Caco-2 (cell line): ENCODE data around the gene SPRR1A. TPM values are rescaled to one million over a fixed set of nuclear protein-coding genes. Genes with fewer than 3 reads are reported as not detected.

Experiments used
- BruUV-seq: library from RNA; stranded (reverse); fragments of 400-500 nt; replicated peaks from 2 replicates; lab custom pipeline; 2021; lab: Mats Ljungman, UMichigan
- CTCF ChIA-PET: fragments of 300-600 bp; sonication (Branson Sonifier 250); formaldehyde crosslinking; loops from one replicate; lab custom pipeline; 2022; ENCODE audit warnings: antibody characterized with exemption; lab: Charles Lee
- POLR2A ChIA-PET: fragments of 300-600 bp; sonication (Branson Sonifier 250); formaldehyde crosslinking; loops from one replicate; lab custom pipeline; 2022; ENCODE audit warnings: antibody characterized with exemption; lab: Charles Lee
- DNase-seq, 2 experiments: peaks; one replicate each; pipeline versions ENCODE4 v3.0.0 to v3.0.0-alpha.2; 2020 to 2022
- H3K27me3 ChIP-seq: replicated peaks from 2 replicates; pipeline ENCODE4 v1.6.0; 2011; ENCODE audit warnings: low read length; ENCODE audit not compliant: control insufficient read depth, insufficient read depth
- H3K36me3 ChIP-seq: 2 replicates; pipeline ENCODE4 v1.5.1; 2011; ENCODE audit warnings: low read length; ENCODE audit not compliant: control insufficient read depth, insufficient read depth
- H3K4me1 ChIP-seq: fragments of 250-450 bp; sonication (Bioruptor Pico); 2 replicates; pipeline ENCODE4 v1.5.1; 2020; ENCODE audit warnings: mild to moderate bottlenecking
- H3K4me3 ChIP-seq: 2 replicates; pipeline ENCODE4 v1.5.1; 2011; ENCODE audit warnings: low read depth, mild to moderate bottlenecking, control low read depth, low read length
- H3K9me3 ChIP-seq: fragments of 250-450 bp; sonication (Bioruptor Pico); 2 replicates; pipeline ENCODE4 v1.5.1; 2020; ENCODE audit warnings: mild to moderate bottlenecking, moderate library complexity
- H3K27ac Mint-ChIP-seq: one replicate; pipeline ENCODE4 v1.8.0; 2022; ENCODE audit warnings: mixed read lengths; ENCODE audit not compliant: unreplicated experiment
- H3K27me3 Mint-ChIP-seq: one replicate; pipeline ENCODE4 v1.8.0; 2022; ENCODE audit warnings: mixed read lengths; ENCODE audit not compliant: insufficient read depth, unreplicated experiment
- H3K36me3 Mint-ChIP-seq: one replicate; pipeline ENCODE4 v1.8.0; 2022; ENCODE audit warnings: mild to moderate bottlenecking, mixed read lengths; ENCODE audit not compliant: insufficient read depth, unreplicated experiment
- H3K4me1 Mint-ChIP-seq: one replicate; pipeline ENCODE4 v1.8.0; 2022; ENCODE audit warnings: low read depth, mixed read lengths; ENCODE audit not compliant: unreplicated experiment
- H3K4me3 Mint-ChIP-seq: one replicate; pipeline ENCODE4 v1.8.0; 2022; ENCODE audit warnings: mild to moderate bottlenecking, moderate library complexity, mixed read lengths; ENCODE audit not compliant: unreplicated experiment
- H3K9me3 Mint-ChIP-seq: one replicate; pipeline ENCODE4 v1.8.0; 2022; ENCODE audit warnings: mixed read lengths; ENCODE audit not compliant: unreplicated experiment
- CTCF ChIP-seq, 2 experiments: fragments of 200-600 bp in 1 of 2; IDR thresholded peaks; 1 replicate in 1 of 2; 2 replicates in 1 of 2; pipeline versions ENCODE4 v1.5.1 to v1.8.0; 2011 to 2022; ENCODE audit warnings: antibody characterized with exemption in 1 of 2, control low read depth in 1 of 2, inconsistent platforms in 1 of 2, low read depth in 1 of 2, low read length in 1 of 2, mild to moderate bottlenecking in 1 of 2, moderate library complexity in 1 of 2; ENCODE audit not compliant: insufficient read depth in 1 of 2, severe bottlenecking in 1 of 2, unreplicated experiment in 1 of 2
- intact Hi-C: fragments of 100-400 bp; cut with micrococcal nuclease; formaldehyde crosslinking; loops from one replicate; pipeline ENCODE4 v1.10.0; 2022; ENCODE audit not compliant: unreplicated experiment
- total RNA-seq: library from RNA; stranded (reverse); gene quantifications from 2 replicates; pipeline ENCODE4 v1.2.3, GENCODE V29; 2022

The SPRR1A gene
- total RNA-seq, 1 experiment from 2014 or later, result not detected

- Histone ChIP-seq H3K4me1 (no peaks in the 10 kb centered on the region), H3K9me3 (no peaks in the 10 kb centered on the region), H3K4me3 (no peak overlapping the region), H3K27me3 (no peaks in the 10 kb centered on the region), H3K36me3 (no peaks in the 10 kb centered on the region)
- Mint-ChIP-seq H3K27me3 (peaks cover 3% of the 10 kb centered on the region), H3K36me3 (no peaks in the 10 kb centered on the region), H3K4me1 (no peaks in the 10 kb centered on the region), H3K9me3 (no peaks in the 10 kb centered on the region), H3K4me3 (no peak overlapping the region), H3K27ac (no peak overlapping the region)
- intact Hi-C loops, result no loop called here
- TF ChIP-seq CTCF (IDR thresholded peaks at IDR 0.05; ENCODE audit: insufficient read depth in 1 of 2, low read depth in 1 of 2, low read length in 1 of 2, severe bottlenecking in 1 of 2, unreplicated experiment in 1 of 2), result no peak
- no TSS peak for BruUV-seq
- CTCF ChIA-PET, result no interaction called here
- POLR2A ChIA-PET, result no interaction called here
- no peak for DNase-seq
Measured at GRCh38 chr1:153028766-153029165, 44.9 kb downstream of the SPRR1A start.

- no TSS peak for BruUV-seq
- Mint-ChIP-seq H3K4me1 (no peaks in the 10 kb centered on the region), H3K4me3 (no peak within 1 kb of the TSS), H3K36me3 (no peaks in the 10 kb centered on the region), H3K9me3 (no peaks in the 10 kb centered on the region), H3K27me3 (peaks cover 3% of the 10 kb centered on the region), H3K27ac (no peak within 1 kb of the TSS)
- ChIA-PET CTCF (no interaction called here), POLR2A (no interaction called here)
- Histone ChIP-seq H3K4me1 (no peaks in the 10 kb centered on the region), H3K36me3 (no peaks in the 10 kb centered on the region), H3K4me3 (no peak within 1 kb of the TSS), H3K27me3 (no peaks in the 10 kb centered on the region), H3K9me3 (no peaks in the 10 kb centered on the region)
- DNase-seq, result no peak
- no peak for TF ChIP-seq CTCF (IDR thresholded peaks at IDR 0.05; ENCODE audit: insufficient read depth in 1 of 2, low read depth in 1 of 2, low read length in 1 of 2, severe bottlenecking in 1 of 2, unreplicated experiment in 1 of 2)
- intact Hi-C loops, result loop anchor here (5.0 kb wide), 1 partner anchor 159 kb away; no protein-coding TSS in a partner anchor
Measured at GRCh38 chr1:153030895-153031294, 47.0 kb downstream of the SPRR1A start, which contains the start of gene SPRR1B. Gene SPRR1B (plus strand): TSS chr1:153031203. CDS start chr1:153032346, 1,143 bp downstream.

GRCh38 chr1:153032073-153032472 lies 48.2 kb downstream of the SPRR1A start:
- ChIA-PET POLR2A (no interaction called here), CTCF (no interaction called here)
- H3K36me3 Mint-ChIP-seq, result no peaks in the 10 kb centered on the region
- no peaks in the 10 kb centered on the region for H3K9me3 Mint-ChIP-seq
- no peak overlapping the region for H3K27ac Mint-ChIP-seq
- H3K9me3 ChIP-seq, result no peaks in the 10 kb centered on the region
- TF ChIP-seq CTCF (IDR thresholded peaks at IDR 0.05; ENCODE audit: insufficient read depth in 1 of 2, low read depth in 1 of 2, low read length in 1 of 2, severe bottlenecking in 1 of 2, unreplicated experiment in 1 of 2), result no peak
- no peaks in the 10 kb centered on the region for H3K4me1 ChIP-seq
- no peak overlapping the region for H3K4me3 ChIP-seq
- no peak overlapping the region for H3K4me3 Mint-ChIP-seq
- no peaks in the 10 kb centered on the region for H3K4me1 Mint-ChIP-seq
- no peaks in the 10 kb centered on the region for H3K27me3 Mint-ChIP-seq
- no peak for DNase-seq
- no peaks in the 10 kb centered on the region for H3K36me3 ChIP-seq
- H3K27me3 ChIP-seq, result no peaks in the 10 kb centered on the region
- no TSS peak for BruUV-seq
- intact Hi-C loops, result loop anchor here (5.0 kb wide), 1 partner anchor 160 kb away; no protein-coding TSS in a partner anchor
